IMR-90 (cell line): ENCODE data around the gene ABHD16B. TPM values are rescaled to one million over a fixed set of nuclear protein-coding genes. Genes with fewer than 3 reads are reported as not detected.

Experiments
- ATAC-seq: fragments of 200-7000 bp; cut with Tn5 transposase; 2 replicates; pipeline ENCODE4 v1.9.1; 2020; ENCODE audit warnings: low read depth, mild to moderate bottlenecking, moderate library complexity
- BruUV-seq: library from RNA; stranded (reverse); fragments of 400-500 nt; replicated peaks from 2 replicates; lab custom pipeline; 2021; lab: Mats Ljungman, UMichigan
- CTCF ChIA-PET: fragments of 300-600 bp; formaldehyde crosslinking; extraction: SDS; loops from one replicate; lab custom pipeline; 2021; ENCODE audit warnings: antibody characterized with exemption; lab: Yijun Ruan, JAX
- POLR2A ChIA-PET: fragments of 300-600 bp; sonication (Branson Sonifier 250); formaldehyde crosslinking; loops from one replicate; lab custom pipeline; 2022; ENCODE audit warnings: antibody characterized with exemption; ENCODE audit not compliant: unreplicated experiment; lab: Charles Lee
- DNase-seq: peaks from one replicate; pipeline ENCODE4 v3.0.0; 2013
- H2AFZ ChIP-seq: replicated peaks from 2 replicates; pipeline ENCODE3; 2013; ENCODE audit warnings: low read length, mild to moderate bottlenecking; ENCODE audit not compliant: poor library complexity
- H2AK5ac ChIP-seq: 2 replicates; pipeline ENCODE4 v1.6.1; 2013; ENCODE audit warnings: low read depth, low read length, inconsistent platforms
- H2AK9ac ChIP-seq: replicated peaks from 2 replicates; pipeline ENCODE3; 2013; ENCODE audit warnings: mild to moderate bottlenecking, low read depth, low read length, moderate library complexity; ENCODE audit not compliant: poor library complexity
- H2BK120ac ChIP-seq: 2 replicates; pipeline ENCODE4 v1.6.1; 2013; ENCODE audit warnings: low read depth, low read length, inconsistent platforms
- H2BK15ac ChIP-seq: 3 replicates; pipeline ENCODE4 v1.6.1; 2013; ENCODE audit warnings: low read depth, low read length, inconsistent platforms
- H2BK20ac ChIP-seq: 2 replicates; pipeline ENCODE4 v1.6.1; 2013; ENCODE audit warnings: low read depth, mild to moderate bottlenecking, inconsistent platforms, low read length, moderate library complexity
- H2BK5ac ChIP-seq: 2 replicates; pipeline ENCODE4 v1.6.1; 2013; ENCODE audit warnings: mild to moderate bottlenecking, low read depth, low read length, inconsistent platforms; ENCODE audit not compliant: poor library complexity, severe bottlenecking
- H3K14ac ChIP-seq: replicated peaks from 2 replicates; pipeline ENCODE4 v1.6.1; 2013; ENCODE audit warnings: low read depth, low read length, inconsistent platforms
- H3K18ac ChIP-seq: 2 replicates; pipeline ENCODE4 v1.6.1; 2013; ENCODE audit warnings: low read depth, low read length, control low read depth
- H3K23ac ChIP-seq: 2 replicates; pipeline ENCODE4 v1.6.1; 2013; ENCODE audit warnings: low read depth, low read length, inconsistent platforms
- H3K27ac ChIP-seq: 2 replicates; pipeline ENCODE4 v1.5.1; 2013; ENCODE audit warnings: mild to moderate bottlenecking, control low read depth, low read length; ENCODE audit not compliant: insufficient read depth
- H3K27me3 ChIP-seq: 2 replicates; pipeline ENCODE4 v1.6.1; 2013; ENCODE audit warnings: low read length; ENCODE audit not compliant: control insufficient read depth, insufficient read depth
- H3K36me3 ChIP-seq: 2 replicates; pipeline ENCODE4 v1.6.1; 2013; ENCODE audit warnings: low read length, mixed read lengths; ENCODE audit not compliant: control insufficient read depth, insufficient read depth
- H3K4ac ChIP-seq: 2 replicates; pipeline ENCODE4 v1.6.1; 2013; ENCODE audit warnings: low read depth, low read length, inconsistent platforms
- H3K4me1 ChIP-seq: 2 replicates; pipeline ENCODE4 v1.6.1; 2013; ENCODE audit warnings: low read length, mixed read lengths; ENCODE audit not compliant: control insufficient read depth, insufficient read depth
- H3K4me2 ChIP-seq: 2 replicates; pipeline ENCODE4 v1.6.1; 2013; ENCODE audit warnings: low read depth, mild to moderate bottlenecking, control low read depth, low read length, moderate library complexity
- H3K4me3 ChIP-seq: 2 replicates; pipeline ENCODE4 v1.5.1; 2013; ENCODE audit warnings: low read depth, mild to moderate bottlenecking, control low read depth, low read length, moderate library complexity; ENCODE audit not compliant: insufficient read depth
- H3K56ac ChIP-seq: 2 replicates; pipeline ENCODE4 v1.6.1; 2013; ENCODE audit warnings: low read length, inconsistent platforms; ENCODE audit not compliant: insufficient read depth; ENCODE audit errors: extremely low read depth
- H3K79me1 ChIP-seq, 2 experiments: 2 replicates each; pipeline ENCODE4 v1.6.1; 2013; ENCODE audit warnings: low read length in 2 of 2, inconsistent platforms in 1 of 2, low read depth in 1 of 2
- H3K9ac ChIP-seq: 2 replicates; pipeline ENCODE4 v1.6.1; 2013; ENCODE audit warnings: low read depth, low read length, control low read depth
- H3K9me1 ChIP-seq: 2 replicates; pipeline ENCODE4 v1.6.1; 2013; ENCODE audit warnings: low read length, inconsistent platforms; ENCODE audit not compliant: insufficient read depth
- H3K9me3 ChIP-seq: 2 replicates; pipeline ENCODE4 v1.6.1; 2013; ENCODE audit warnings: low read length; ENCODE audit not compliant: control insufficient read depth, insufficient read depth
- H4K20me1 ChIP-seq: 2 replicates; pipeline ENCODE4 v1.6.1; 2013; ENCODE audit warnings: low read length, inconsistent platforms; ENCODE audit not compliant: insufficient read depth
- H4K5ac ChIP-seq: 2 replicates; pipeline ENCODE4 v1.6.1; 2013; ENCODE audit warnings: mild to moderate bottlenecking, low read depth, low read length, control low read depth
- H4K8ac ChIP-seq, 2 experiments: 2 replicates each; pipeline ENCODE4 v1.6.1; 2013; ENCODE audit warnings: low read depth in 2 of 2, low read length in 2 of 2, control low read depth in 1 of 2, inconsistent platforms in 1 of 2
- H4K91ac ChIP-seq: 2 replicates; pipeline ENCODE4 v1.6.1; 2013; ENCODE audit warnings: low read depth, low read length, inconsistent platforms; ENCODE audit not compliant: insufficient read depth
- BHLHE40 ChIP-seq: fragments of 150-350 bp; IDR thresholded peaks from 2 replicates; pipeline ENCODE4 v1.6.1; 2016; ENCODE audit warnings: mild to moderate bottlenecking, low read depth, low read length
- CHD1 ChIP-seq: IDR thresholded peaks from 2 replicates; pipeline ENCODE4 v1.6.1; 2012; ENCODE audit warnings: low read depth, low read length, improper control_type of control experiment
- FOS ChIP-seq: fragments of 150-350 bp; IDR thresholded peaks from 2 replicates; pipeline ENCODE4 v1.6.1; 2016; ENCODE audit warnings: low read depth, low read length
- MXI1 ChIP-seq: IDR thresholded peaks from 2 replicates; pipeline ENCODE4 v1.6.1; 2012; ENCODE audit warnings: low read depth, mild to moderate bottlenecking, low read length, moderate library complexity, borderline replicate concordance
- NFE2L2 ChIP-seq: fragments of 150-350 bp; IDR thresholded peaks from 2 replicates; pipeline ENCODE4 v1.6.1; 2016; ENCODE audit warnings: low read depth, mild to moderate bottlenecking, low read length
- RCOR1 ChIP-seq: IDR thresholded peaks from 2 replicates; pipeline ENCODE4 v1.6.1; 2012; ENCODE audit warnings: mild to moderate bottlenecking, low read length, improper control_type of control experiment; ENCODE audit not compliant: insufficient replicate concordance
- WGBS, 2 experiments: methylation state at CpG; one replicate each; pipeline versions ENCODE4 v1.1.5 to v1.1.7; 2013; ENCODE audit warnings: missing lambda C conversion rate in 2 of 2; ENCODE audit not compliant: insufficient read length in 1 of 2; ENCODE audit errors: extremely low coverage in 2 of 2; 5-methylcytosine and 5-hydroxymethylcytosine counted together
- dilution Hi-C: fragments of 300-500 bp; cut with HindIII; formaldehyde crosslinking; loops from one replicate; pipeline ENCODE4 v1.14.3; 2018; ENCODE audit warnings: low sequenced_read_pairs; ENCODE audit not compliant: unreplicated experiment
- in situ Hi-C: fragments of 300-500 bp; cut with MboI; formaldehyde crosslinking; loops from 3 replicates; pipeline ENCODE4 v1.14.3; 2019; ENCODE audit warnings: low sequenced_read_pairs, inconsistent platforms, mixed read lengths
- intact Hi-C: fragments of 100-400 bp; cut with micrococcal nuclease; formaldehyde crosslinking; loops from 2 replicates; pipeline ENCODE4 v1.10.0; 2022
- polyA plus RNA-seq, 3 experiments: library from polyadenylated mRNA; depleted of rRNA; stranded (reverse); fragments of >200 nt; gene quantifications; 2 replicates each; pipeline ENCODE4 v1.2.3, GENCODE V29; 2012; ENCODE audit warnings: low replicate concordance in 1 of 3
- total RNA-seq: library from RNA; depleted of rRNA; stranded (reverse); fragments of >200 nt; gene quantifications from 2 replicates; pipeline ENCODE4 v1.2.3, GENCODE V29; 2012
- TF ChIP-seq, protein P1 (sequence below): fragments of 150-350 bp; IDR thresholded peaks from 2 replicates; pipeline ENCODE4 v1.6.1; 2016; ENCODE audit warnings: low read depth, mild to moderate bottlenecking, low read length, moderate library complexity, borderline replicate concordance
- TF ChIP-seq, protein P2 (sequence below): fragments of 150-350 bp; IDR thresholded peaks from 2 replicates; pipeline ENCODE4 v1.6.1; 2017; ENCODE audit warnings: mild to moderate bottlenecking, antibody characterized with exemption, low read length, low read depth
- TF ChIP-seq, protein P3 (sequence below): conservative IDR thresholded peaks from 2 replicates; pipeline ENCODE4 v1.5.1; 2012; ENCODE audit warnings: mild to moderate bottlenecking, low read depth, low read length, improper control_type of control experiment

Gene ABHD16B
- total and polyA plus RNA-seq, 2 of the 4 experiments (the other 2 are of a cell fraction): 0.05 TPM; not detected in 1

DNA sequence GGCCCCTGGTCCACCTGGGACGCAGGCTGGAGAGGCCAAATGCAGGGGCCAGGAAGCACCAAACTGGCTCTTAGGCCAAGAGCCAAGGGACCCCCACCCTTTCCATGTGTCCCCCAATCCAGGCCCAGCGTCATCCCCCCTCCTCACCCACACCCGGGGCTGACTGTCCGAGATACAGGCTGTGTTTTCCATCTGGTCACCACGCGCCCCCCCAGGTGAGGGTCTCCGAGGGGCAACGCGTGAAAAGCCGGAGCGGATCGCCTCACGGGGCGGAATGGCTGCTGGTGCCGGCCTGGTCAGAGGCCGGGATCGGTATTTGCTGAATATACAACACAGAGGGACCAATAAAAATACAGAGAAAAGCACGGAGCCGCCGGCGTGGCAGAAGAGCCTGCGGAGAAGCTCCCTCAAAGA is 5.2 kb upstream of the ABHD16B start (continued):
- TF ChIP-seq NFE2L2: no peak

DNA sequence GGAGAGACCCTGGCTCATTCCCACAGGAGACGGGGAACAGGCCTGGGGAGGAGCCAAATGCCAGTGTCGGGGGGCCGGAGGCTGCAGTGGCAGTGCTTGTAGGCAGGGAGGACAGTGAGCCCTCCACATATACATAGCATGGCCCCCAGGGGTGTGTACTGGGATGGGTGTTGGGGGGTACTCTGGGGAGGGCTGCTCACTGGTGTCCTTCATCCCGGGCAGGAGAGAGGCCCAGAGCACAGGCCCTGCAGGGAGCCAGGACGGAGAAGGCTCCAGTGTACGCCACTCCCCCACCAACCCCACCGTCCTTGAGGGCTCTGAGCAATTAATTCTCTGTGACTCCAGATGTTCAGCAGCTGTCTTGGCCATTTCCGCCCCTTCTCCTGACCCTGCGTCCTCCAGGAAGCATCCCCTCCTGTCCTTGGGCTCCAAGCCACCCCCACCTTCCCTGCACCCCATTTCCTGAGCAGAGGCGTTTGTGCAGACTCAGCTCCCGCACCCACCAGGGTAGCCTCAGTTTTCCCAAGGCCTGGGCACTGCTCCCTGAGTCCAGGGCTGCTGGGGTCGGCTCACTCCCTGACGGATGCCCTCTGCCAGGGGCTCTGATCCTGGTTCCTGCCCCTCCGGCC is 3.4 kb upstream of the ABHD16B start:
- POLR2A ChIA-PET: no interaction called here
- in situ Hi-C loops: loop anchor here (5.0 kb wide), 1 partner anchor 76 kb away; no protein-coding TSS in a partner anchor

More for the DNA sequence above, 3.4 kb upstream of the ABHD16B start:
- BruUV-seq: no TSS peak
- ATAC-seq: peak; percentile 9
- H2AFZ ChIP-seq: peak overlapping the region; percentile 1
- no peak for DNase-seq
- H4K91ac ChIP-seq: no peak overlapping the region
- dilution Hi-C loops: no loop called here
- H4K5ac ChIP-seq: no peak overlapping the region
- no peak overlapping the region for H3K23ac ChIP-seq
- CTCF ChIA-PET: interaction anchor here (0.9 to 1.4 kb wide), 2 partner anchors 71 to 83 kb away, joined by 3 read pairs; no protein-coding TSS in a partner anchor
- H4K20me1 ChIP-seq: no peaks in the 10 kb centered on the region; the same call in 1 of the 2 replicates
- no peak overlapping the region for H3K9ac ChIP-seq
- H3K36me3 ChIP-seq: peaks cover 10% of the 10 kb centered on the region; the same call in 1 of the 2 replicates
- no peaks in the 10 kb centered on the region for H3K9me3 ChIP-seq
- peaks cover 27% of the 10 kb centered on the region for H3K4me1 ChIP-seq
- no peak overlapping the region for H3K4ac ChIP-seq
- no peaks in the 10 kb centered on the region for H3K9me1 ChIP-seq
- H2BK20ac ChIP-seq: no peak overlapping the region
- H2AK5ac ChIP-seq: peak overlapping the region; percentile 21
- H4K8ac ChIP-seq: peak overlapping the region in 1 of 2 experiments; percentile 56; a peak in 1 of 4 replicates
- no peak overlapping the region for H3K14ac ChIP-seq
- H3K27ac ChIP-seq: no peak overlapping the region
- no peak overlapping the region for H2BK120ac ChIP-seq
- H3K18ac ChIP-seq: no peak overlapping the region
- WGBS, 2 experiments: 33% methylated on average over 1 of the region's 14 CpGs; no CpG with 5 or more reads in 1 of the 2 experiments
- no peaks in the 10 kb centered on the region; the same call in 1 of the 2 replicates for H3K27me3 ChIP-seq
- no peaks in the 10 kb centered on the region for H3K79me1 ChIP-seq
- no peak overlapping the region for H3K4me3 ChIP-seq
- TF ChIP-seq FOS (no peak), MXI1 (no peak), RCOR1 (no peak), CHD1 (no peak), BHLHE40 (no peak)
- TF ChIP-seq, protein P1, sequence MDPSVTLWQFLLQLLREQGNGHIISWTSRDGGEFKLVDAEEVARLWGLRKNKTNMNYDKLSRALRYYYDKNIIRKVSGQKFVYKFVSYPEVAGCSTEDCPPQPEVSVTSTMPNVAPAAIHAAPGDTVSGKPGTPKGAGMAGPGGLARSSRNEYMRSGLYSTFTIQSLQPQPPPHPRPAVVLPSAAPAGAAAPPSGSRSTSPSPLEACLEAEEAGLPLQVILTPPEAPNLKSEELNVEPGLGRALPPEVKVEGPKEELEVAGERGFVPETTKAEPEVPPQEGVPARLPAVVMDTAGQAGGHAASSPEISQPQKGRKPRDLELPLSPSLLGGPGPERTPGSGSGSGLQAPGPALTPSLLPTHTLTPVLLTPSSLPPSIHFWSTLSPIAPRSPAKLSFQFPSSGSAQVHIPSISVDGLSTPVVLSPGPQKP: no peak
- TF ChIP-seq, protein P2, sequence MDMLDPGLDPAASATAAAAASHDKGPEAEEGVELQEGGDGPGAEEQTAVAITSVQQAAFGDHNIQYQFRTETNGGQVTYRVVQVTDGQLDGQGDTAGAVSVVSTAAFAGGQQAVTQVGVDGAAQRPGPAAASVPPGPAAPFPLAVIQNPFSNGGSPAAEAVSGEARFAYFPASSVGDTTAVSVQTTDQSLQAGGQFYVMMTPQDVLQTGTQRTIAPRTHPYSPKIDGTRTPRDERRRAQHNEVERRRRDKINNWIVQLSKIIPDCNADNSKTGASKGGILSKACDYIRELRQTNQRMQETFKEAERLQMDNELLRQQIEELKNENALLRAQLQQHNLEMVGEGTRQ: no peak
- TF ChIP-seq, protein P3, sequence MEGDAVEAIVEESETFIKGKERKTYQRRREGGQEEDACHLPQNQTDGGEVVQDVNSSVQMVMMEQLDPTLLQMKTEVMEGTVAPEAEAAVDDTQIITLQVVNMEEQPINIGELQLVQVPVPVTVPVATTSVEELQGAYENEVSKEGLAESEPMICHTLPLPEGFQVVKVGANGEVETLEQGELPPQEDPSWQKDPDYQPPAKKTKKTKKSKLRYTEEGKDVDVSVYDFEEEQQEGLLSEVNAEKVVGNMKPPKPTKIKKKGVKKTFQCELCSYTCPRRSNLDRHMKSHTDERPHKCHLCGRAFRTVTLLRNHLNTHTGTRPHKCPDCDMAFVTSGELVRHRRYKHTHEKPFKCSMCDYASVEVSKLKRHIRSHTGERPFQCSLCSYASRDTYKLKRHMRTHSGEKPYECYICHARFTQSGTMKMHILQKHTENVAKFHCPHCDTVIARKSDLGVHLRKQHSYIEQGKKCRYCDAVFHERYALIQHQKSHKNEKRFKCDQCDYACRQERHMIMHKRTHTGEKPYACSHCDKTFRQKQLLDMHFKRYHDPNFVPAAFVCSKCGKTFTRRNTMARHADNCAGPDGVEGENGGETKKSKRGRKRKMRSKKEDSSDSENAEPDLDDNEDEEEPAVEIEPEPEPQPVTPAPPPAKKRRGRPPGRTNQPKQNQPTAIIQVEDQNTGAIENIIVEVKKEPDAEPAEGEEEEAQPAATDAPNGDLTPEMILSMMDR: no peak
- H2BK5ac ChIP-seq: no peak overlapping the region
- intact Hi-C loops: no loop called here
- H3K4me2 ChIP-seq: no peak overlapping the region
- no peak overlapping the region for H3K56ac ChIP-seq
- no peak overlapping the region for H2BK15ac ChIP-seq
- H2AK9ac ChIP-seq: peak overlapping the region; percentile 77
